Activated CD4-positive, alpha-beta memory T cell treated with anti-CD3 and anti-CD28 coated beads for 36 hours (primary cell): ENCODE data around the gene ABHD4. TPM values are rescaled to one million over a fixed set of nuclear protein-coding genes. Genes with fewer than 3 reads are reported as not detected.
"Not testable (repeated sequence)": the region's sequence is repeated elsewhere in the genome, so short reads cannot be mapped to it uniquely, and the experiment has no call there.

Experiments used
- CTCF ChIA-PET: fragments of 350-600 bp; sonication (Branson Sonifier 250); formaldehyde crosslinking; loops from one replicate; lab custom pipeline; 2021; ENCODE audit warnings: antibody characterized with exemption, inconsistent platforms; lab: Charles Lee
- POLR2A ChIA-PET: fragments of 350-600 bp; sonication (Branson Sonifier 250); formaldehyde crosslinking; loops from one replicate; lab custom pipeline; 2021; ENCODE audit warnings: antibody characterized with exemption; lab: Charles Lee
- DNase-seq: peaks from one replicate; pipeline ENCODE4 v3.0.0-alpha.2; 2020
- H3K27ac Mint-ChIP-seq: one replicate; pipeline ENCODE4 v1.8.0; 2021; ENCODE audit warnings: mixed read lengths
- H3K27me3 Mint-ChIP-seq: one replicate; pipeline ENCODE4 v1.8.0; 2021; ENCODE audit warnings: mixed read lengths
- H3K36me3 Mint-ChIP-seq: one replicate; pipeline ENCODE4 v1.8.0; 2021; ENCODE audit warnings: mixed read lengths
- H3K4me1 Mint-ChIP-seq: one replicate; pipeline ENCODE4 v1.8.0; 2021; ENCODE audit warnings: low read depth, mixed read lengths
- H3K4me3 Mint-ChIP-seq: one replicate; pipeline ENCODE4 v1.8.0; 2021; ENCODE audit warnings: mild to moderate bottlenecking, mixed read lengths
- H3K9me3 Mint-ChIP-seq: one replicate; pipeline ENCODE4 v1.8.0; 2021; ENCODE audit warnings: mixed read lengths
- intact Hi-C: fragments of 100-400 bp; cut with micrococcal nuclease; formaldehyde crosslinking; loops from one replicate; pipeline ENCODE4 v1.15.1; 2023
- total RNA-seq, 2 experiments: library from RNA; stranded (reverse); gene quantifications; one replicate each; pipeline ENCODE4 v1.2.3, GENCODE V29; 2021

Gene ABHD4
- total RNA-seq, 2 experiments from 2014 or later, result 10.0 to 13.6 TPM

GRCh38 chr14:22561366-22561660, 36.8 kb upstream of the ABHD4 start:
- H3K36me3 Mint-ChIP-seq, result peaks cover 37% of the 10 kb centered on the region
- peaks cover 87% of the 10 kb centered on the region for H3K4me1 Mint-ChIP-seq
- DNase-seq, result no peak
- peaks cover under 1% of the 10 kb centered on the region for H3K9me3 Mint-ChIP-seq
- peaks cover 1% of the 10 kb centered on the region for H3K27me3 Mint-ChIP-seq
- peak overlapping the region; percentile 68 for H3K4me3 Mint-ChIP-seq
- ChIA-PET POLR2A (interaction anchor here (0.6 to 5.2 kb wide), 24 partner anchors 8 to 715 kb away, joined by 3 to 77 read pairs (median 6); partner anchors contain the start of gene DAD1), CTCF (interaction anchor here (0.7 to 5.6 kb wide), 20 partner anchors 8 to 827 kb away, joined by 3 to 268 read pairs (median 4); partner anchors contain the start of genes DAD1 and LRP10)
- intact Hi-C loops, result no loop called here
- H3K27ac Mint-ChIP-seq, result peak overlapping the region; percentile 99

- peak; percentile 85 for DNase-seq
- Mint-ChIP-seq H3K36me3 (peaks cover 38% of the 10 kb centered on the region), H3K27me3 (no peaks in the 10 kb centered on the region), H3K4me3 (peak overlapping the region; percentile 57), H3K4me1 (peaks cover 91% of the 10 kb centered on the region), H3K27ac (peak overlapping the region; percentile 99), H3K9me3 (no peaks in the 10 kb centered on the region)
- intact Hi-C loops, result no loop called here
- CTCF ChIA-PET, result interaction anchor here (0.7 to 5.6 kb wide), 18 partner anchors 8 to 643 kb away, joined by 3 to 268 read pairs (median 4); partner anchors contain the start of gene DAD1
- POLR2A ChIA-PET, result interaction anchor here (0.6 to 5.2 kb wide), 19 partner anchors 7 to 710 kb away, joined by 3 to 77 read pairs (median 11); partner anchors contain the start of genes DAD1 and RBM23
Observed at GRCh38 chr14:22561661-22562579, 36.2 kb upstream of the ABHD4 start.

DNA sequence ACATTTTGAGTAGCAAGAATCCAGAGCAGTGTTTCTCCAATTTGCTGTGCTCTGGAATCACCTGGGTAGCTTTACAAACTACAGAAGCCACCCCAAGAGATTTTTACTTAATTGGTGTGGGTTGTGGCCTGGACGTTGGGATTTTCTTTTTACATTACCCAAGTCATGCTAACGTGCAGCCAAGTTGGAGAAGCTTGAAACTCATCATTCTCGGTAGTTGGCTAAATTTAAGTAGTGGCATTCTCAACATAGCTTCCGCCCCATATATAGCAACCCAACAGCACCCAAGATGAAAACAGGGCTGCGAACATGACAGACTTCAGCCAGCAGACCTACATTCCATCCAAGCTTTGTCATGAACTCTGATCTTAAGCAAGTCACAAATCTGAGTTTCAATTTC, 34.1 kb upstream of the ABHD4 start:
- peak; percentile 46 for DNase-seq
- Mint-ChIP-seq H3K36me3 (peaks cover 54% of the 10 kb centered on the region), H3K27ac (peak overlapping the region; percentile 99), H3K27me3 (no peaks in the 10 kb centered on the region), H3K4me3 (peak overlapping the region; percentile 68), H3K4me1 (peaks cover 95% of the 10 kb centered on the region), H3K9me3 (no peaks in the 10 kb centered on the region)
- ChIA-PET CTCF (interaction anchor here (0.6 to 1.5 kb wide), 9 partner anchors 26 to 703 kb away, joined by 3 to 5 read pairs (median 3); no protein-coding TSS in a partner anchor), POLR2A (interaction anchor here (0.7 to 7.7 kb wide), 13 partner anchors 9 to 717 kb away, joined by 3 to 98 read pairs (median 4); partner anchors contain the start of gene DAD1)
- intact Hi-C loops, result loop anchor here (2.0 kb wide), 1 partner anchor 41 kb away; no protein-coding TSS in a partner anchor

- ChIA-PET POLR2A (interaction anchor here (0.7 to 7.7 kb wide), 12 partner anchors 10 to 646 kb away, joined by 3 to 98 read pairs (median 6); partner anchors contain the start of gene DAD1), CTCF (interaction anchor here (0.6 to 1.5 kb wide), 8 partner anchors 14 to 704 kb away, joined by 3 to 5 read pairs (median 3); partner anchors contain the start of gene LRP10)
- intact Hi-C loops, result loop anchor here (2.0 kb wide), 1 partner anchor 42 kb away; no protein-coding TSS in a partner anchor
- H3K27ac Mint-ChIP-seq, result peak overlapping the region; percentile 99
- H3K4me1 Mint-ChIP-seq, result peaks cover 95% of the 10 kb centered on the region
- no peaks in the 10 kb centered on the region for H3K9me3 Mint-ChIP-seq
- H3K36me3 Mint-ChIP-seq, result peaks cover 59% of the 10 kb centered on the region
- H3K4me3 Mint-ChIP-seq, result peak overlapping the region; percentile 68
- H3K27me3 Mint-ChIP-seq, result no peaks in the 10 kb centered on the region
- DNase-seq, result no peak
Observed at GRCh38 chr14:22564463-22564862, 33.6 kb upstream of the ABHD4 start.

- peak; percentile 21 for DNase-seq
- ChIA-PET POLR2A (interaction anchor here (0.6 to 7.7 kb wide), 15 partner anchors 11 to 1304 kb away, joined by 3 to 98 read pairs (median 5); partner anchors contain the start of gene DAD1), CTCF (interaction anchor here (0.7 to 8.1 kb wide), 7 partner anchors 11 to 587 kb away, joined by 3 to 273 read pairs (median 4); partner anchors contain the start of gene LRP10)
- H3K4me1 Mint-ChIP-seq, result peaks cover 92% of the 10 kb centered on the region
- H3K27me3 Mint-ChIP-seq, result no peaks in the 10 kb centered on the region
- peak overlapping the region; percentile 99 for H3K27ac Mint-ChIP-seq
- intact Hi-C loops, result loop anchor here (2.0 kb wide), 1 partner anchor 43 kb away; no protein-coding TSS in a partner anchor
- no peaks in the 10 kb centered on the region for H3K9me3 Mint-ChIP-seq
- peak overlapping the region; percentile 68 for H3K4me3 Mint-ChIP-seq
- peaks cover 61% of the 10 kb centered on the region for H3K36me3 Mint-ChIP-seq
Observed at GRCh38 chr14:22565391-22565945, 32.6 kb upstream of the ABHD4 start.

DNA sequence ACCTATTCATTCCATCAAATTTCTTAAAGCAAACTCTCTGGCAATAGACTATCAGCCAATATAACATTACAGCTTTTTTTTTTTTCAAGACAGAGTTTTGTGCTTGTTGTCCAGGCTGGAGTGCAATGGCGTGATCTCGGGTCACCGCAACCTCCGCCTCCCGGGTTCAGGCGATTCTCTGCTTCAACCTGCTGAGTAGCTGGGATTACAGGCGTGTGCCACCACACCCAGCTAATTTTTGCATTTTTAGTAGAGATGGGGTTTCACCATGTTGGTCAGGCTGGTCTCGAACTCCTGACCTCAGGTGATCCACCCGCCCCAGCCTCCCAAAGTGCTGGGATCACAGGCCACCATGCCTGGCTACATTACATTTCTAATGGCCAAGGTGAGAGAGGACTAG, 31.8 kb upstream of the ABHD4 start:
- Mint-ChIP-seq H3K4me3 (peak overlapping the region; percentile 68), H3K36me3 (peaks cover 66% of the 10 kb centered on the region), H3K27ac (peak overlapping the region; percentile 99), H3K4me1 (peaks cover 87% of the 10 kb centered on the region)
- DNase-seq, result peak; percentile 55
- CTCF ChIA-PET, result interaction anchor here (0.9 to 8.1 kb wide), 8 partner anchors 6 to 441 kb away, joined by 3 to 273 read pairs (median 4); partner anchors contain the start of gene DAD1
- H3K27me3 Mint-ChIP-seq, intact Hi-C loops, H3K9me3 Mint-ChIP-seq: not testable (repeated sequence)
- POLR2A ChIA-PET, result interaction anchor here (0.6 to 7.7 kb wide), 21 partner anchors 6 to 1305 kb away, joined by 3 to 98 read pairs (median 5); partner anchors contain the start of genes DAD1 and RBM23

GRCh38 chr14:22566845-22567244, 31.3 kb upstream of the ABHD4 start:
- H3K4me1 Mint-ChIP-seq, result peaks cover 81% of the 10 kb centered on the region

DNA sequence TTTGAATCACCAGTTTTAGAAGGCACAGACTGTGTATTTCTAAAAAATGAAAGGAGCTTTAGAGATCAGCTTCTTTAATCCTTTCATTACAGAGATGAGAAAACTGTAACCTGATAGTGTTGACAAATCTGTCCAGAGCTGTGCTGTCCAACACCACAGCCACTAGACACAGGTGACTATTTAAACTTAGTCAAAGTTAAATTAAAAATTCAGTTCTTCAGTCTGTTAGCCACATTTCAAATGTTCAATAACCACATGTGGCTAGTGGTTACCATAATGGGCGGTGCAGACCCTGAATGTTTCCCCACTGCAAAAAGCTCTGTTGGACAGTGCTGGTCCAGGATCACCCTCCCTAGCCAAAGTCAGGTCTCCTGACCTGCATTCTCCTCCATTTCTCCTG, 30.7 kb upstream of the ABHD4 start:
- H3K9me3 Mint-ChIP-seq, result no peaks in the 10 kb centered on the region
- POLR2A ChIA-PET, result interaction anchor here (0.6 to 7.7 kb wide), 23 partner anchors 7 to 720 kb away, joined by 3 to 98 read pairs (median 4); partner anchors contain the start of gene DAD1
- DNase-seq, result peak; percentile 29
- peaks cover 70% of the 10 kb centered on the region for H3K36me3 Mint-ChIP-seq
- H3K4me3 Mint-ChIP-seq, result peak overlapping the region; percentile 48
- intact Hi-C loops, result no loop called here
- peak overlapping the region; percentile 99 for H3K27ac Mint-ChIP-seq
- H3K4me1 Mint-ChIP-seq, result peaks cover 83% of the 10 kb centered on the region
- no peaks in the 10 kb centered on the region for H3K27me3 Mint-ChIP-seq
- CTCF ChIA-PET, result interaction anchor here (0.9 to 8.1 kb wide), 13 partner anchors 7 to 577 kb away, joined by 3 to 273 read pairs (median 3); partner anchors contain the start of gene DAD1

More at GRCh38 chr14:22566845-22567244, 31.3 kb upstream of the ABHD4 start:
- ChIA-PET POLR2A (interaction anchor here (0.6 to 7.7 kb wide), 21 partner anchors 7 to 719 kb away, joined by 3 to 98 read pairs (median 4); partner anchors contain the start of genes DAD1 and RBM23), CTCF (interaction anchor here (0.9 to 8.1 kb wide), 12 partner anchors 6 to 577 kb away, joined by 3 to 273 read pairs (median 3); partner anchors contain the start of gene DAD1)
- no peaks in the 10 kb centered on the region for H3K9me3 Mint-ChIP-seq
- H3K27ac Mint-ChIP-seq, result peak overlapping the region; percentile 99
- H3K27me3 Mint-ChIP-seq, result no peaks in the 10 kb centered on the region
- intact Hi-C loops, result no loop called here
- no peak for DNase-seq
- H3K4me3 Mint-ChIP-seq, result peak overlapping the region; percentile 48
- H3K36me3 Mint-ChIP-seq, result peaks cover 66% of the 10 kb centered on the region

DNA sequence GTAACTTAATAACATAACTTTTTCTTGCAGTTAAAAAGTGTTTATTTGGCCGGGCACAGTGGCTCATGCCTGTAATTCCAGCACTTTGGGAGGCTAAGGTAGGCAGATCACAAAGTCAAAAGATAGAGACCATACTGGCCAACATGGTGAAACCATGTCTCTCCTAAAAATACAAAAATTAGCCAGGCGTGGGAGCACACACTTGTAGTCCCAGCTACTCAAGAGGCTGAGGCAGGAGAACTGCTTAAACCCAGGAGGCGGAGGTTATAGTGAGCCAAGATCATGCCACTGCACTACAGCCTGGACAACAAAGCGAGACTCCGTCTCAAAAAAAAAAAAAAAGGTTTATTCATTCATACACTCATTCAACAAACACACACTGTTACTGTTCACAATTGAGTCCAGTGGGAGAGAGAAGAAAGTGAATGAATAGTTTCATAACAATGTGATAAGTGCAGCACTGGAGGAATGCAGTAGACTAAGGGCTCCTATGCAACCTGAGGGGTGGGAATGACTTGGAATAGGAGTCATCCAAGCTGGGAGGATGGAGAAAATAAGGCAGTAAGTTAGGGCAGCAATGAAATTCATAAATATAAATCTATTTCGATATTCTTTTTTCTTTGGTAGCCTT, 28.9 kb upstream of the ABHD4 start:
- DNase-seq, result no peak
- Mint-ChIP-seq H3K36me3 (peaks cover 72% of the 10 kb centered on the region), H3K27me3 (no peaks in the 10 kb centered on the region), H3K27ac (peak overlapping the region; percentile 99), H3K4me1 (peaks cover 79% of the 10 kb centered on the region), H3K4me3 (peak overlapping the region; percentile 80), H3K9me3 (no peaks in the 10 kb centered on the region)
- intact Hi-C loops, result no loop called here
- POLR2A ChIA-PET, result interaction anchor here (0.8 to 7.7 kb wide), 15 partner anchors 9 to 572 kb away, joined by 3 to 98 read pairs (median 4); partner anchors contain the start of gene DAD1
- CTCF ChIA-PET, result interaction anchor here (0.7 to 8.1 kb wide), 78 partner anchors 9 to 944 kb away, joined by 3 to 273 read pairs (median 8); partner anchors contain the start of genes ABHD4, AJUBA, CDH24 and DAD1

DNA sequence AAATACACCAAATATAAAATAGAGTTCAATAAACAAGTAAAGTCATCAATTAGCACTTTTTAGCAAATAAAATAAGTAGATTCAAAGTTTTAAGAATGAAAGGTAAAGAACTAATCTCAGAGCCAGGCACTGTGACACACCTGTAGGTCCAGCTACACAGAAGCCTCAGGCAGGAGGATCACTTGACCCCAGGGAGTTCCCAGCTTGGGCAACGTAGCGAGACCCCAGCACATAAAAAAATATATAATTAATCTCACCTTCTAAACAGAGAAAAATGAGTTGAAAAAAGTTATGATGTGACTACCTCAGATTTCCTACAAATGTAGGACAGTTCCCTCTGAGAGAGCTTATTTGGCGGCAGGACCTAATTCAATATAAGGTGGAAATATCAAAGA, 28.4 kb upstream of the ABHD4 start:
- Mint-ChIP-seq H3K4me1 (peaks cover 78% of the 10 kb centered on the region), H3K36me3 (peaks cover 72% of the 10 kb centered on the region), H3K9me3 (no peaks in the 10 kb centered on the region), H3K27ac (peak overlapping the region; percentile 99), H3K27me3 (no peaks in the 10 kb centered on the region), H3K4me3 (peak overlapping the region; percentile 80)
- intact Hi-C loops, result loop anchor here (1.0 to 5.0 kb wide), 10 partner anchors 12 to 651 kb away; partner anchors contain the start of genes DAD1, OR6J1 and OXA1L
- no peak for DNase-seq
- ChIA-PET POLR2A (interaction anchor here (0.7 to 7.7 kb wide), 24 partner anchors 9 to 894 kb away, joined by 3 to 98 read pairs (median 4); partner anchors contain the start of gene DAD1), CTCF (interaction anchor here (0.6 to 8.1 kb wide), 131 partner anchors 9 to 945 kb away, joined by 3 to 273 read pairs (median 7); partner anchors contain the start of genes ABHD4, AJUBA, CDH24 and DAD1)
